CD8-positive, alpha-beta memory T cell (primary cell): ENCODE measurements around the gene AGAP1. TPM values are rescaled to one million over a fixed set of nuclear protein-coding genes. Genes with fewer than 3 reads are reported as not detected.

Source experiments
- CTCF ChIA-PET: fragments of 350-600 bp; sonication (Branson Sonifier 250); formaldehyde crosslinking; loops from one replicate; lab custom pipeline; 2021; ENCODE audit warnings: antibody characterized with exemption; lab: Charles Lee
- POLR2A ChIA-PET: fragments of 350-600 bp; sonication (Branson Sonifier 250); formaldehyde crosslinking; loops from one replicate; lab custom pipeline; 2021; ENCODE audit warnings: antibody characterized with exemption; lab: Charles Lee
- DNase-seq, 5 donors: peaks; one replicate each; pipeline versions ENCODE4 v3.0.0 to v3.0.0-alpha.2; 2020 to 2022; ENCODE audit warnings: mixed read lengths in 1 of 5
- H3K27ac ChIP-seq: one replicate; pipeline ENCODE4 v1.7.0; 2013; ENCODE audit warnings: low read depth, mild to moderate bottlenecking, low read length, moderate library complexity
- H3K27me3 ChIP-seq: 2 replicates; pipeline ENCODE4 v1.7.0; 2013; ENCODE audit warnings: low read length, mild to moderate bottlenecking; ENCODE audit not compliant: insufficient read depth, poor library complexity, severe bottlenecking
- H3K36me3 ChIP-seq: 2 replicates; pipeline ENCODE4 v1.7.0; 2013; ENCODE audit warnings: mild to moderate bottlenecking, low read length, moderate library complexity; ENCODE audit not compliant: insufficient read depth
- H3K4me1 ChIP-seq: 2 replicates; pipeline ENCODE4 v1.7.0; 2013; ENCODE audit warnings: mild to moderate bottlenecking, low read length, moderate library complexity; ENCODE audit not compliant: insufficient read depth
- H3K4me3 ChIP-seq: 2 replicates; pipeline ENCODE4 v1.7.0; 2013; ENCODE audit warnings: mild to moderate bottlenecking, low read length
- H3K9me3 ChIP-seq: 2 replicates; pipeline ENCODE4 v1.7.0; 2013; ENCODE audit warnings: mild to moderate bottlenecking, low read length
- H3K27ac Mint-ChIP-seq, 8 donors: one replicate each; pipeline ENCODE4 v1.8.0; 2020 to 2021; ENCODE audit warnings: mixed read lengths in 8 of 8, mild to moderate bottlenecking in 6 of 8, inconsistent platforms in 3 of 8, moderate library complexity in 3 of 8
- H3K27me3 Mint-ChIP-seq, 2 donors: one replicate each; pipeline ENCODE4 v1.8.0; 2020 to 2021; ENCODE audit warnings: mixed read lengths in 2 of 2, mild to moderate bottlenecking in 1 of 2, moderate library complexity in 1 of 2
- H3K36me3 Mint-ChIP-seq, 3 donors: one replicate each; pipeline ENCODE4 v1.8.0; 2020 to 2021; ENCODE audit warnings: mixed read lengths in 3 of 3, inconsistent platforms in 1 of 3, mild to moderate bottlenecking in 1 of 3
- H3K4me1 Mint-ChIP-seq, 3 donors: one replicate each; pipeline ENCODE4 v1.8.0; 2020 to 2021; ENCODE audit warnings: mixed read lengths in 3 of 3, inconsistent platforms in 1 of 3, mild to moderate bottlenecking in 1 of 3
- H3K4me3 Mint-ChIP-seq, 7 donors: one replicate each; pipeline ENCODE4 v1.8.0; 2020 to 2021; ENCODE audit warnings: mixed read lengths in 7 of 7, mild to moderate bottlenecking in 6 of 7, moderate library complexity in 4 of 7, inconsistent platforms in 2 of 7
- H3K9me3 Mint-ChIP-seq, 5 donors: one replicate each; pipeline ENCODE4 v1.8.0; 2020 to 2022; ENCODE audit warnings: mixed read lengths in 5 of 5, mild to moderate bottlenecking in 3 of 5, moderate library complexity in 2 of 5, inconsistent platforms in 1 of 5
- polyA plus RNA-seq: library from polyadenylated mRNA; unstranded; fragments of 300-500 nt; fragmentation: Illumina TruSeq; gene quantifications from one replicate; pipeline ENCODE4 v1.2.3, GENCODE V29; 2021
- total RNA-seq, 2 experiments: library from RNA; stranded (reverse); gene quantifications; one replicate each; pipeline ENCODE4 v1.2.3, GENCODE V29; 2021

AGAP1 gene
- total and polyA plus RNA-seq, 3 experiments from 2014 or later = 1.2 to 3.3 (median 2.7) TPM

DNA sequence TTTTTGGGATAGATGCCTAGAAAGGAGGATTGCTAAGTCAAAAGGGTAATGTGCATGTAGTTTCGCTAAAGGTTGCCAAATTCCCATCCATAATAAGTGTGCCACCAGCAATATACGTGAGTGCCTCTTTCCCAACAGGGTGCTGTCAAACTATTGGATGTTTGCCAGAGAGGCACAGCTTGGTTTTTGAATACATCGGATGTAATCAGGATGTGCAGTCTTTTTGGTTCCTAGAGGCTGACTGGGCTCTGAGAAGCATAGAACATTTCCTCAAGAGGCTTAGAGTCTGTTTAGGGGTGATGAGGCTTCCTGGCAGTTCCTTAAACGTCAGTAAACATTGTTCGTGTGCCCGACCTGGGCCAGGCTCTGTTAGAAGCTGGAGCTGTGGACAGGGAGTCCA, 28.0 kb downstream of the AGAP1 start:
- H3K4me3 ChIP-seq = no peak overlapping the region
- no peaks in the 10 kb centered on the region for H3K9me3 ChIP-seq
- peaks cover 7 to 10% of the 10 kb centered on the region in 2 donors for H3K27me3 Mint-ChIP-seq
- no peaks in the 10 kb centered on the region for H3K27me3 ChIP-seq
- ChIA-PET CTCF (no interaction called here), POLR2A (no interaction called here)
- no peak overlapping the region for H3K27ac ChIP-seq
- H3K4me1 ChIP-seq = no peaks in the 10 kb centered on the region
- no peaks in the 10 kb centered on the region for H3K36me3 ChIP-seq
- DNase-seq = no peak
- H3K36me3 Mint-ChIP-seq = no peaks in the 10 kb centered on the region
- no peaks in the 10 kb centered on the region for H3K4me1 Mint-ChIP-seq
- H3K4me3 Mint-ChIP-seq = no peak overlapping the region
- no peaks in the 10 kb centered on the region for H3K9me3 Mint-ChIP-seq
- H3K27ac Mint-ChIP-seq = no peak overlapping the region

- Mint-ChIP-seq H3K27me3 (peaks cover 10% of the 10 kb centered on the region in 2 donors), H3K36me3 (no peaks in the 10 kb centered on the region), H3K9me3 (no peaks in the 10 kb centered on the region), H3K27ac (peak overlapping the region in 1 of 8 donors; percentile 25), H3K4me3 (no peak overlapping the region), H3K4me1 (no peaks in the 10 kb centered on the region)
- DNase-seq = no peak
- Histone ChIP-seq H3K27ac (no peak overlapping the region), H3K36me3 (no peaks in the 10 kb centered on the region), H3K9me3 (no peaks in the 10 kb centered on the region), H3K4me3 (no peak overlapping the region), H3K4me1 (no peaks in the 10 kb centered on the region), H3K27me3 (no peaks in the 10 kb centered on the region)
- ChIA-PET POLR2A (no interaction called here), CTCF (no interaction called here)
Observed at GRCh38 chr2:235523021-235523420, 29.2 kb downstream of the AGAP1 start.

DNA sequence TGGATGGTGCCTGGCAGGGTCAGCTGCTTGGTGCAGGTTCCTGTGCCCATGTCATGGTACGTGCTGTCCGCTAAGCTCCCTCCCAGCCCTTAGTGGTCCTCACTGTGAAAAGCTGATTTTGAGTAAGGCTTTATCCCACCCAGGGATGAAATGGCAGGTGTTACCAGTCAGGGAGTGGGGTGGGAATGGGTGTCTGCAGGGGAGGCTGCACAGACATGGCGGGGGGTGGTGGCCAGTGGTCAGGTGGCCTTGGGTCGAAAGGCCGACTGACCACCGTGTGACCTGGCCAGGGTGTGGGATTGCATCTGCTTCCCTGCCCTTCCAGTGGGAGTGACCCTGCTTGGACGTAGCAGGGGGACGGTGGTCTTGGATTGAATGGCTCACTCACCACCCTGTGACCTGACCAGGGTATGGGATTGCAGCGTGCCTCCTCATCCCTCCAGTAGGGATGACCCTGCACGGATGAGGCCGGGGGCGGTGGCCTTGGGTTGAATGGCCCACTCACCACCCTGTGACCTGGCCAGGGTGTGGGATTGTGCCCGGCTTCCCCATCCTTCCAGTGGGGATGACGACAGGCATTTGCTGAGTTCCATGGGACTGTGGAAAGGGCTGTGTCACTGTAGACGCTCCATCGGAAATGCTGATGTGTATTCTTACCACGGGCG, 29.8 kb downstream of the AGAP1 start:
- no peak for DNase-seq
- Histone ChIP-seq H3K27me3 (no peaks in the 10 kb centered on the region), H3K9me3 (no peaks in the 10 kb centered on the region), H3K4me1 (no peaks in the 10 kb centered on the region), H3K4me3 (no peak overlapping the region), H3K27ac (no peak overlapping the region), H3K36me3 (no peaks in the 10 kb centered on the region)
- Mint-ChIP-seq H3K9me3 (no peaks in the 10 kb centered on the region), H3K4me1 (no peaks in the 10 kb centered on the region), H3K27ac (peak overlapping the region in 1 of 8 donors; percentile 14), H3K36me3 (no peaks in the 10 kb centered on the region), H3K4me3 (no peak overlapping the region), H3K27me3 (peaks cover 10% of the 10 kb centered on the region in 2 donors)
- ChIA-PET CTCF (no interaction called here), POLR2A (no interaction called here)

DNA sequence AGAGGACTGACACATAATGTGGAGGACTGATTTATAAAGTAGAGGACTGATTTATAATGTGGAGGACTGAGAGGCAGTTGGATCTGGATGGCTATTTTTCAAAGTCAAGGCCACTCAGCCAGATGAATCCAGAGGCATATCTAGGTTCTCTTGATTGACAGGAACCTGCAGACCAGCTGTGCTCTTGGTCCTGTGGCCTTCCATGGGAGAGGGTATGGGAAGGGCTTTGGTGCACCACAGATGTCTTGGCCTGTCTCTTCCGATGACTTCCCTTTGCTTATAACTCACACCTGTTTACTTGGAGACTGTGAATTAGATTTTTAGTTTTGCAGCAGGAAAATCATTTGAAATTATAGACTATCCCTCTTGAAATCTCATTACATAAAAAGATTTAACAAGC, 32.3 kb downstream of the AGAP1 start:
- Histone ChIP-seq H3K36me3 (no peaks in the 10 kb centered on the region), H3K27ac (no peak overlapping the region), H3K4me1 (no peaks in the 10 kb centered on the region), H3K4me3 (no peak overlapping the region), H3K27me3 (no peaks in the 10 kb centered on the region), H3K9me3 (no peaks in the 10 kb centered on the region)
- DNase-seq = no peak
- ChIA-PET POLR2A (no interaction called here), CTCF (no interaction called here)
- Mint-ChIP-seq H3K27me3 (peaks cover 7 to 15% of the 10 kb centered on the region in 2 donors), H3K27ac (no peak overlapping the region), H3K9me3 (no peaks in the 10 kb centered on the region), H3K36me3 (no peaks in the 10 kb centered on the region), H3K4me3 (no peak overlapping the region), H3K4me1 (no peaks in the 10 kb centered on the region)

- H3K36me3 Mint-ChIP-seq = no peaks in the 10 kb centered on the region
- Histone ChIP-seq H3K36me3 (no peaks in the 10 kb centered on the region), H3K4me3 (no peak overlapping the region), H3K27ac (no peak overlapping the region), H3K27me3 (no peaks in the 10 kb centered on the region), H3K4me1 (no peaks in the 10 kb centered on the region), H3K9me3 (no peaks in the 10 kb centered on the region)
- no peak for DNase-seq
- H3K4me1 Mint-ChIP-seq = no peaks in the 10 kb centered on the region
- no peaks in the 10 kb centered on the region for H3K9me3 Mint-ChIP-seq
- peak overlapping the region in 1 of 8 donors; percentile 21 for H3K27ac Mint-ChIP-seq
- CTCF ChIA-PET = no interaction called here
- H3K4me3 Mint-ChIP-seq = no peak overlapping the region
- POLR2A ChIA-PET = no interaction called here
- H3K27me3 Mint-ChIP-seq = peaks cover 0 to 12% of the 10 kb centered on the region in 2 donors
Observed at GRCh38 chr2:235527806-235528469, 34.1 kb downstream of the AGAP1 start.

DNA sequence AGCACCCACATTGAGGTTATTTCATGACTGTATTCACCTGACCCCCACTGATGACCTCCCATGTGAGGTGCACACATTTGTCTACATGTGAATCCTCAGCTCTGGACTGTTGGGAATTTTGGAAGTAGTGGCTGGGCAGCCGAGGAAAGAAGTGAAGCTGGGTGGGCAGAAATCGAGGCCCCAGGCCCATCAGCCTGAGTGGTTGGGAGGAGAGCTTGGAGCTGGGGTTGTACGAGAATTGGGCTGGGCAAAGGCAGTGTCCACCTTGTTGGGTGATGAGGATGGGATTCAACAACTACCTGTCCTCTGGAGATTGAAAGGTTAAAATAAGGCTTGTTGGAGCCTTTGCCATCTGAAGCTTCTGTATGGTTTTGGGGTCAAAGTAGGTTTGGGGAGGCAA, 35.8 kb downstream of the AGAP1 start:
- no peak overlapping the region for H3K27ac ChIP-seq
- Mint-ChIP-seq H3K27ac (no peak overlapping the region), H3K36me3 (no peaks in the 10 kb centered on the region), H3K9me3 (no peaks in the 10 kb centered on the region), H3K4me1 (no peaks in the 10 kb centered on the region), H3K4me3 (no peak overlapping the region), H3K27me3 (peaks cover 7 to 10% of the 10 kb centered on the region in 2 donors)
- ChIA-PET CTCF (no interaction called here), POLR2A (no interaction called here)
- no peaks in the 10 kb centered on the region for H3K9me3 ChIP-seq
- DNase-seq = no peak
- H3K4me1 ChIP-seq = no peaks in the 10 kb centered on the region
- no peaks in the 10 kb centered on the region for H3K27me3 ChIP-seq
- H3K36me3 ChIP-seq = no peaks in the 10 kb centered on the region
- no peak overlapping the region for H3K4me3 ChIP-seq

DNA sequence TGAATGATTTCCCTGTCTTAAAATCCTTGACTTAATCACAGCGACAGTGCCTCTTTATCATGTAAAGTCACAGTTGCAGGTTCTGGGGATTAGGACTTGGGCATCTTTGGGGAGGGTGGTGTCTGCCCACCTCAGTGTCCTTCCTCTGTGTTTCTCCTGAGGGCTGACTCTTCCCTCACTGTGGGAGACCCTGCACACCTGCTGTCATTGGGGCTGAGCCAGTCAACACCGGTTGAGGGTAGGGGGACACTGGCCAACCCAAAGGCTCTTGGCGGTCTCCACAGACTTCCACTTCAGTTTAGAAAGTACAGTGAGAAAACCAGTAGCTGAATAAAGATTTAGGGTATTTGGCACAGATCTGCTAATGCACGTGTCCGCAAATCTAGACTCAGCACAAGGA, 36.9 kb downstream of the AGAP1 start:
- H3K36me3 Mint-ChIP-seq = no peaks in the 10 kb centered on the region
- CTCF ChIA-PET = no interaction called here
- no peak overlapping the region for H3K27ac Mint-ChIP-seq
- DNase-seq = no peak
- H3K27me3 Mint-ChIP-seq = peaks cover 7 to 10% of the 10 kb centered on the region in 2 donors
- H3K4me1 Mint-ChIP-seq = no peaks in the 10 kb centered on the region
- Histone ChIP-seq H3K27me3 (no peaks in the 10 kb centered on the region), H3K9me3 (no peaks in the 10 kb centered on the region), H3K36me3 (no peaks in the 10 kb centered on the region), H3K4me3 (no peak overlapping the region), H3K4me1 (no peaks in the 10 kb centered on the region), H3K27ac (no peak overlapping the region)
- H3K4me3 Mint-ChIP-seq = no peak overlapping the region
- no peaks in the 10 kb centered on the region for H3K9me3 Mint-ChIP-seq
- POLR2A ChIA-PET = no interaction called here

DNA sequence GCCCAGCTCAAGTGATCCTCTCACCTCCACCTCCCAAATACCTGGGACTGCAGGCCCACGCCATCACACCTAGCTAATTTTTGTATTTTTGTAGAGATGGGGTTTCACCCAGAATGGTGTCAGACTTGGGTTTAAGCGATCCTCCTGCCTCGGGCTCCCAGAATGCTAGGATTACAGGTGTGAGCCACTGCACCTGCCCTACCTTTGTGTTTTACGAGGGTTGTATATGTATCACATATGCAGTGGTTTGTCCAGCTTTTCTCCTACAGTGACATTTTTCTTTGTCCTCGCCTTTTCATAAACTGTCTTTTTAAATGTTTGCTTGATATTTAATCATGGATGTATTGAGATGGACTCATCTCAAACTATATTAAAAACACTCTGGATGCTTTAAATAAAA, 38.5 kb downstream of the AGAP1 start:
- Histone ChIP-seq H3K4me1 (no peaks in the 10 kb centered on the region), H3K4me3 (no peak overlapping the region), H3K27ac (no peak overlapping the region), H3K27me3 (no peaks in the 10 kb centered on the region), H3K36me3 (no peaks in the 10 kb centered on the region), H3K9me3 (no peaks in the 10 kb centered on the region)
- Mint-ChIP-seq H3K4me3 (peak overlapping the region in 1 of 7 donors; percentile 6), H3K4me1 (no peaks in the 10 kb centered on the region), H3K27me3 (peaks cover 6 to 7% of the 10 kb centered on the region in 2 donors), H3K9me3 (no peaks in the 10 kb centered on the region), H3K36me3 (no peaks in the 10 kb centered on the region), H3K27ac (no peak overlapping the region)
- CTCF ChIA-PET = no interaction called here
- DNase-seq = no peak
- POLR2A ChIA-PET = no interaction called here
